ENCODE data around the gene NPDC1.
"Not testable (repeated sequence)": the region's sequence is repeated elsewhere in the genome, so short reads cannot be mapped to it uniquely, and the experiment has no call there.

NPDC1 gene

DNA sequence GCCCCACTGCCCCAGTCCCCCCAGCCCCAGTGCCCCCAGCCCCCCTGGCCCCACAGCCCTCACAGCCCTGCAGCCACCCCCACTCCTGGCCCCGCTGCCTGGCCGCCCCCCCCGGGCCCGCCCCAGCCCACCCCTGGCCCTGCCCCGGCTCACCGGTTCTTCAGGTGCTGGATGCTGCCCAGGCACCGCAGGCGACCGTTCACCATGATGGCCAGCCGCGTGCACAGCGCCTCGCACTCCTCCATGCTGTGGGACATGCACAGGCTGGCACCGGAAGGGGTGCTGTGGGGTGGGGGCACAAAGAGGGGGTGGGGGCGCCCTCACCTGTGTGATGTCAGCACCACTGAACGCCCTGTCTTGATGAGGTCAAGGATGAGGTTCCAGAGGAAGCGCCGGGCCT, 36.8 kb downstream of the NPDC1 start:
- no peak for FAIRE-seq

DNA sequence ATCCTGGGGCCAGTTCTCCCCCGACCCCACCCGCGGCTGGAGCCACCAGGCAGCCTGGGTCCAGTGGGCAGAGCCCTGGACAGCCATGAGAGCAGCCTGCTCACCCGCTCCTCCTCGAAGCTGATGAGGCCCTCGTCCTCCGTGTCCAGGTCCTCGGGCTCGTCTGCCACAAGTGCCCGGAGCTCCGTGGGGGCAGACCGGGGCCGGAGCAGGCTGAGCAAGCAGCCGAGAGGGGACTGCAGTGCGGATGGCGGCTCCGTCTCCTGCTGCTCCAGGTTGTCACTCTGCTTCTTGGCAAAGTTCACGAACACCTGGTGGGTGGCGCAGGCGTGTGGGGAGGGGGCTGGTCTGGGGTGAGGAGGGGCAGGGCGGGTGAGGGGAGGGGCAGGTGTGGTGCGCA, 37.7 kb downstream of the NPDC1 start:
- FAIRE-seq, result no peak

DNA sequence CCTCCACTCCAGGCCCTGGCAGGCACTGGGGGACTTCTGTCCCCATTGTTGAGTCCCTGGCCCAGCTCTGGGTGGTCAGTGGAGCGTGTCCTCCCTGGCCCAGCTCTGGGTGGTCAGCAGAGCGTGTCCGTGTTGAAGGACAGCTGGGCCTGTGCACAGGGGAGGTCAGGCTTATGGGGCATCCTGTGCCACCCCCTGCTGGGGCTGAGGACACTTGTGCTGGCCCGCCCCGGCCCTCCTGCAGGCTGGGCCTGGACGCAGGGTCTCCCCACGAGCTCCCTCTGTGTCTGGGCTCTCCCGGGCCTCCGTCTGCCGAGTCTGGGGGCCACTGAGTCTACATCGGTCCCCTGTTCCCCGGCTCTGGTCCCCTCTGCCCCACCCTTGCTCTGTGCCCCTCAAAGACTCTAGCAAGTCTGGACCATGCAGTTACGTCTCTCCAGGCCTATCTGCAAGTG, 38.1 kb downstream of the NPDC1 start:
- no peak for FAIRE-seq

DNA sequence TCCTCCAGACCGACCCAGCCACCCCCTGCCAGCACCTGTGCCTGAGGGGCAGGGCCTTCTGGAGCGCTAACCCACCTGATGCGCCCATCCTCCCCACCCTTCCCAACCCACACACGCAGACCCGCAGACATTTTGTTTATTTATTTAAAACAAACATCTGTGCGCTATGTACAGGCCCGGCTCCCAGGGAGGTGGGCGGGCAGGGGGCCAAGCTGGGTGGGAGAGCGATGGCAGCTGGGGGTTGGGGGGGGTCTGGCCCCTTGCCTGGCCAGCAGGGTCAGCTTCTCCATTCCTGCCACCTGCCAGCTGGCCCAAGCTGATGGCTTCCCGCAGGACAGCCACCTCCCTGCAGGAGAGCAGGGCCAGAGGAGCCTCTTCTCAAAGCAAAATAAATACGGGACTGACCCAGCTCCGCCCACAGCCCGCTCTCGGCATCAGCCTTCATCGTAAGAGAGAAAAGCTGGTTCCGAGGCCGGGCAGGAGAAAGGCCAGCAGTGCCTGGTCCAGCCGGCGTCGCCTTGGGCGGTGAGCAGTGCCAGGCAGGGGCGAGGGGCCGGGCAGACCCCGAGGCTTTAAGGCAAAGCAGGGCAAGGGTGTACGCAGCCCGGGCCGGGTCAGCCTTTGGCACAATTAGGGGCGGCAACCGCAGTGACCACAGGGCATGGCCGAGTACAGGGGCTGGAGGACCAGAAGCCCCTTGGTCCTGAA, 38.7 kb downstream of the NPDC1 start:
- no peak for FAIRE-seq

DNA sequence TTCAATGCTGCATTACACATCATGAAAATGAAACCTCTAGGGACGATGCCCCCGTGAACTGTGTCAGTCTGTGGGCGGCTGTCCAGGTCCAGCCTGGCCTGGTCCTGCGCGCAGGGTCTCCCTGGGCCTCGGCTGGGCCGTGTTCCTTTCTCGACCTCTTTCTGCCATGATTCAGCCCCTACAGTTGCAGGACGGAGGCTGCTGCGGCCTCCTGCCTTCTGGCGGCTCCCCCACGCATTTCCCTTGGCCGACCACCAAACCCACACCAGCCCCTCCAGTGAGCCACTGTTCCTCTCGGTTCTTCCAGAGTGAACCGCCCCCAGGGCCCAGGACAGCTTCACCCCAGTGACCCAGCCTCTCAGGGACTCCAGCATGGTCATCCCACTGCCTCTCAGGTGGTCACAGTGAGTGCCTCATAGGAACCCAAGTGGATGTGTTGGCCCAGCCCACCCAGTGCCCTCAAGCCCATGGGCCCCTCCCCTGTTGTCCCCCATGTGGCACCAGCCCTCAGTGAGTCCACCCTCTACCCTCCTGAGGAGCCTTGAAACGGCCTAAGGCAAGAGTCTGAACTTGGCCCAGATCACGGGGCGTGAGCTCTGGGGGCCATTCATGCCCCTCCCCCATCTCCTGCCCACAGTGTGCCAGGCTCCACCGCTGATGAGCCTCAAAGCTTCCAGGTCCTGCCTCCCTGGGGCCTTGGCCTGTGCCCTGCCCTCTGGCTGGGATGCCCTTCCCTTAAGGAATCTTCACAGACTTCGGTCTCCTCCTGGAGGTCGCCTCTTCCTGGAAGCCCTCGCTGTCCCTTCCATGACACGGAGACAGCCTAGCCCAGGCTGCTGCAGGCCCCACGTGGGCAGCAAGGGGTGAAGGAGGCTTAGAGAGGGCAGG, 39.6 kb downstream of the NPDC1 start:
- no peak for FAIRE-seq

DNA sequence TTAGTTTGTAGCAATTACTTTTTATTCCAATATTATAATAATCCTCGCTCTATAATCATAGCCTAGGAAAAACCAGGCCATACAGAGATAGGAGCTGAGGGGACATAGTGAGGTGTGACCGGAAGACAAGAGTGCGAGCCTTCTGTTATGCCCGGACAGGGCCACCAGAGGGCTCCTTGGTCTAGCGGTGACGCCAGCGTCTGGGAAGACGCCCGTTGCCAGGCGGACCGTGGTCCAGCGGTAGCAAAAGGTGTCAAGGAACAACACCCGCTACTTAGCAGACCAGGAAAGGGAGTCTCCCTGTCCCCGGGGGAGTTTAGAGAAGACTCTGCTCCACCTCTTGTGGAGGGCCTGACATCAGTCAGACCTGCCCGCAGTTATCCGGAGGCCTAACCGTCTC, 41.7 kb downstream of the NPDC1 start:
- not testable (repeated sequence) for FAIRE-seq

DNA sequence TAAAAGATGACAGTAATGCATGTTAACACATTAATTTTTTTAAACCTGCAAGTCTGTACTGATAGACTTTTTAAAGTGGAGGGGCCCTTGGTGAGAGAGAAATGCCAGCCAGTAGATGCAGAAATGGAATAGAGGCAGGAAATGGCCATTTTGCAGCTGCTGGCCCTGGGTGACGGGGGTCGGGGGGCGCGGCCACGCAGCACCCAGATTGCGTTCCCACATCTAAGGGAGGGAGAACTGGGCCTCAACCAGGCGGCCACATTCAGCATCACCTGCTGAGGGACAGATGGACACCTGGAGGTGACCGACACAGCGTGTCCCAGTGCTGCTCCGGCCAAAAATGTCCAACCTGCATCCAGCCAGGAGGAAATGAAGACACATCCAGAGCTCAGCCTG, 43.3 kb downstream of the NPDC1 start:
- FAIRE-seq, result no peak

DNA sequence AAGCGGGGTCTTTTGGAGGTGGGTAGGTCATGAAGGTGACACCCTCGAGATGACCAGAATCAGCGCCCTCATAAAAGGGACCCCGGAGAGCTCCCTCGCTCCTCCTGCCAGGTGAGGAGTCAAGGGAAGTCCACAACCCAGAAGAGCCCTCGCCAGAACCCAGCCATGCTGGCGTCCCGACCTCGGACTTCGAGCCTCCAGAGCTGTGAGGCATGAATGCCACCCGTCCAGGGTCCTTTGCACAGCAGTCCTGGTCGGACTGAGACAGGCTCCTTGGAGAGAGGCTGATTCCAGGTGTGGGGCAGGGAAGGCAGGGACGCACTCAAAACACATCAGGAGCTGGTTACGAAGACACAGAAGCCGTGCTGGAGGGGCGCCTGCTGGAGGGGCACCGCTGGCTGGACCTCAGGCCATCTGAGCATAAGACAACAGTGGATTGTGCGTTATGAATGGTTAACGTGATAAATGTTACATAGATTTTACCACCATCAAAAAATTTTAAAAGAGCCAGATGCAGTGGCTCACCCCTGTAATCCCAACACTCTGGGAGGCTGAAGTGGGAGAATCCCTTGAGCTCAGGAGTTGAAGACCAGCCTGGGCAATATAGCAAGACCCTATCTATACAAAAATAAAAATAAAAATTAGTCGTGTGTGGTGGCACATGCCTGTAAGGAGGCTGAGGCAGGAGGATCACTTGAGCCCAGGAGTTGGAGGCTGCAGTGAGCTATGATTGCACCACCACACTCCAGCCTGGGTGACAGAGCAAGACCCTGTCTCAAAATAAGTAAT, 43.9 kb downstream of the NPDC1 start:
- FAIRE-seq, result no peak

DNA sequence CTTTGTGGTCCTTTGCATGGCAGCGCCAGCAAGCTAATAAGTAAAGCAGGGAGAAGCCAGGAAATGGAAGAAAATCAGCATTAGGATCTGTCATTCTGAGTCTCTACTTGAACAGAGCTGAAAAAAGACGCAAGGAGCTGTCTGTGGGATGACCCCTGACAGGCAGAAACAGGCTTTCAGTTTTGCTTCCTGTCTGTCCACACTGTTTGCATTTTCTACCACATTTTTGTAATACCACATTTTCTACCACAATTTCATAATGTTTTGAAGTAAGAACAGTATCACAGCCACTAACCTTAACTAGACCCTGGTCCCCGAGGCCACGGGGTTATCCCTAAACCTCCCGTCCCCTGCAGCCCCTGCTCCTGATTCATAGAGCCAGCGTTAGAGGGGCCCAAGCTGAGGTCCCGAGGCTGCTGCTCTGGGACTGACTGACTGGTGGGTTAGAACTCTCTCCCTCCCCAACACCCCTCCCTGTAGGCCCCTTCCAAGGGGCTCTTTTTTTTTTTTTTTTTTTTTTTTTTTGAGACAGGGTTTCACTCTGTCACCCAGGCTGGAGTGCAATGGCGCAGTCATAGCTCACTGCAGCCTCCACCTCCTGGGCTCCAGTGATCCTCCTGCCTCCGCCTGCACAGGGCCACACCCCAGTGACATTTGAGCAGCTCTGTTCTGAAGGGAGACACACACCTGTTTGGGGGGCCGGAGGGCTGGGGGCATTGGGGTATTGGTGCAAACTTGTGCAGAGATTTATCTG, 45.6 kb downstream of the NPDC1 start:
- FAIRE-seq, result no peak

DNA sequence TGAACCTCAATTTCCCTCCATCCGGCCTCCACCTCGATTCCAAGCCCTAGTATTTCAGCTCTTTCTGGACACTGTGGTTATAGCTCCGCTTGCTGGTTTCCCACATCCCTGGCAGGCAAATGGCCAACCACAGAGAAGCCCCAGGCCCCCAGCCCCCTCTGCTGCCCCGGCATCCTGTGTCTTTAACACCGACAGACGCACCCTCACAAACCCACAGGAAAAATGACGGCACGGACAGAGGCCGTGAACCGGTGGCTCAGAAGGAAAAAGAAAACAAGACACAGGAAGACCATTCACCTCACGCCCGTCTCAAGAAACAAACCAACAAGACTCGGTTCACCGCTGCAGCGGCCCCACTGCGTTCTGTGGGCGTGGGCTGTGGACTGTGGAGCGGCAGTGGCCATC, 48.1 kb downstream of the NPDC1 start:
- FAIRE-seq, result no peak

DNA sequence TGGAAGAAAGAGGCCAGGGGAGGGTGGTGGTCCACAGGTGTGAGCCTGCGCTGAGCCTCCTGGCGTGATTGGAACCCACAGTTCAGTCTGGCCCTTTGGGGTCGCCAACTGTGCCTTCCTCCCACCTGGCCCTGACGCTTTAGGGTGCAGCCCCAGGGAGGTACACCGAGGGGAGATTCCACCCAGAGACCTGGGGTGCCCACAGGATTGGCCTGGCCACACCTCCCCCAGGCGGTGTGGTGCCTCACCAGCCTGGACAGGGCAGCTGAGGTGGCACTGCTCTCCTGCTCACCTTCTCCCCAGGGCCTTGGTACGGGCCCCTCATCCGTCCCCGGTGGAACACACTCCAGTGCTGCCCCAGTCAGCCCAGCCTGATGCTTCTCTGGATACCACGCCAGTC, 48.6 kb downstream of the NPDC1 start:
- FAIRE-seq, result no peak

DNA sequence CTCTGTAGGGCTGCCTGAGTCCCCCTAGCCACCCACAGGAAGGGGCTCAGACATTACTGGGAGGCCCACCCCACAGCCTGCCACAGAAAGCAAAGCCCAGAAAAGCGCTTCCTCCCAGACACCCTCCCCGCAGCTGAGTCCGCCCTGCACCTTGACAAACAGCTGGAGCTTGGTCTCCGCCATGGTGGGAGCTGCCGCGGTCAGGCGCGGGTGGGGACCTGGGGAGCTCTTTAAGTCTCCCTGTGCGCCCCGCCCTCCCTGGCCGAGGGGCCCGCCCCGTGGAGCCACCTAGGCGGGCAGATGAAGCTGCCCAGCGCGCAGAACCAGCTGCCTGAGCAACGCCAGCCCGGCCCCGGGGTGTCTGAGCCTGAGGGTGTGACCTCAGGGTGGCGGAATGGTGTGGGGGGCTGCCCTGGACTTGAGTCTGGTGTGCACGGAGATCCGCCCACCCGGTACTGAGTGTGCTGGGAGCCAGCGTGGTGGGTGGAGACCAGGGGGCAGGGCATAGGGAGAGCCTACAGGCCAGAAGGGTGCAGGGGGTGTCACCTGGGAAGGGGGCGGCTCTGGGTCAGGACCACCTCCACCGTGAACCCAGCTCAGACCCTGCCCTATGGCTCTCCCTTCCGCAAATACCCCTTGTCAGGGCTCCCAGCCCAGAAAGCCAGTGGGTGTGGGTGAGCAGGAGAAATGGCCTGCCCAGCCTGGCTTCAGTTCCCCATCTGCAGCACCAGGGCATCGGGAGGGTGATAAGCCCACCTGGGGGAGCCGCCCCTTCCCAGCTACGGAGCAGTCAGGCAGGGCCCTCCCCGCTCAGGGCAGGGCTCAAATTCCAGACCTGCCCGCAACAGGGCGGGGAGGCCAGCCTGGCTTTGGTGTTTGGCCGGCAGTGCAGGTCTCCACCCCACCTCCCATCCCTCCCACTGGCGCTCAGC, 49.4 kb downstream of the NPDC1 start, which contains the start of gene CLIC3:
CLIC3 (minus strand) TSS at position 208 of the 932 bp plus-strand sequence; CDS start at position 183, 25 bp downstream.
- no peak for FAIRE-seq

DNA sequence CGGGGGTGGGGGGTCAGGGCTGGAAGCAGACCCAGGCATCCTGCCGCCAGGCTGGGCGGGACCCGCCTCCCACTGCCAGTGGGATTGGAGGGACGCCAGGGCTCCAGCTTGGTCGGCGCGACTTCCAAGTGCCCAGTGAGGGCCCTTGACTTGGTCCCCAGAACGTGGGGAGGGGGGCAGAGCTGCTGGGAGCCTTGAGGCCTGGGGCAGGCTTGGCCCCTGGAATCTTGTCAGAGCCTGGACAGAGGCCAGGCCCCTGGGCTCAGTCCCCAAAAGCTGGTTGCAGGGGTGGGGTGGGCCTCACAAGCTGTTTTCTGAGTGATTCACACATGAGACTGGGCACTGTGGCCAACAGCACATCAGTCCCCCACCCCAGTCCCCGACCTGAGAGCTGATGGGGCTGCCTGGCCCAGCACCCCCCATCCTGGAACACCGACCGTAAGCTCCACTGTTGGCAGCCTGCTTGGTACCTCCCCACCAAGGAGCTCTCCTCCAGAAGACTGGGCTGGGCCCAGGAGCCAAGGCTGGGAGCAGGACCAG, 50.1 kb downstream of the NPDC1 start:
- no peak for FAIRE-seq

DNA sequence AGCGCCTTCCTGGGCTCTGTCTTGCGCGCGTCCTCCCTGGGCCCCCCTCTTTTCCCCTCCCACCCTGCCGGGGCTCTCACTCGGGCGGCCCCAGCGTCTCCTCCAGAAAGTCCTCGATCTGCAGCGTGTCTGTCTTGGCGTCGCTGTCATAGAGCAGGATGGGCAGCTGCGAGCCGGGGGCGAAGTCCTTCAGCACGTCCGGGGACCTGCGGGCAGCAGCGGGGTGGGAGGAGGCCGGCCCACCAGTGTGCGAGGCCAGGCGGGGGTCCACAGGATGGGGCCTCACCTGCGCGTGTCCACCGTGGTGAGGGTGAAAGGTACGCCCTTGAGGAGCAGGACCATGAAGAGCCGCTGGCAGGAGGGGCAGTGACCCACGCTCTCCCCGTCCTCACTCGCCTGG, 50.6 kb downstream of the NPDC1 start:
- FAIRE-seq, result no peak

DNA sequence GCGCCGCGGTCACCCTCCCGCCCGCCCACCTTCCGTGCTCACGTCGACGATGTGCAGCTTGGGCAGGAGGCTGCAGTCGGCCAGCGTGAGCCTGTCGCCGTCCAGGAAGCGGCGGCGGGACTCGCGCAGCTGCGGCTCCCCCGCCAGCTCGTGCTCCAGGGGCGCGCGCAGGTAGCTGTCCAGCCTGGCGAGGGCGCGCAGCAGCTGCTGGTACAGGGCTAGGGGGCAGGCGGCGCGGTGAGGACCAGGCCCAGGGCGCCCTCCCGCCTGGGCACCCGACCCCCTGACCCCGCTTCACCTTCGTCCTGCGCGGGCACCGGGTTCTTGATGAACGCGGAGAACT, 51.1 kb downstream of the NPDC1 start:
- FAIRE-seq, result no peak

DNA sequence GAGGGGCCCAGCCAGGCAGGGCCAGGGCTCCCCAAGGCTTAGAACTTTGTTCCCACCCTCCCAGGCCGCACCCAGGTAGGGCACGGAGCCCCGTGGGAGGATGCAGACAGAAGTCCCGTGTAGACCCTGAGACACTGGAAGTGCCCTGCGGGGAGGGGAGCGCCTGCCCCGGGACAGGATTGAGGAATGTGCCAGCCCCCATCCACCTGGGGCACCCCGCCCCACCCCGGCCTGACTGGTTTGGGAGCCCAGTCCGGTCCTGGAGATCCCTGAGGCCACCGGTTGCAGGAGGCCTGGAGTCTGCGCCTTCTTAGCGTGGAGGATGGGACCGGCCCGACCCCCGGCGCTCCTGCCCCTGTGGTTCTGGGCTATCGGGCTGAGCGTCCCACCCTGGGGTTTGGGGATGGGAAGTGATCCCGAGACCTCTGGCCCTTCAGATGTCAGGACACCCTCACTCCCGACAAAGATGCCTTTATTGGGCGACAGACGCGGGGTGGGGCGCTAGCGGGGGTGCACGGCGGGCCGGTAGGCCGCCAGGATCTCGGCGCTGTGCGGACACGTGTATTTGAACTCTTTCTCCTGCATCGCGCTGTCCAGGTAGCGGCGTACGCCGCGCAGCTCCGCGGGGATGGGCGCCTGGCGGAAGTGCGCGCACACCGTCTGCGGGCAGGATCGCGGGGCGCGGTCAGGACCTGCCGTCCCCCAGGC, 51.6 kb downstream of the NPDC1 start:
- FAIRE-seq, result no peak

DNA sequence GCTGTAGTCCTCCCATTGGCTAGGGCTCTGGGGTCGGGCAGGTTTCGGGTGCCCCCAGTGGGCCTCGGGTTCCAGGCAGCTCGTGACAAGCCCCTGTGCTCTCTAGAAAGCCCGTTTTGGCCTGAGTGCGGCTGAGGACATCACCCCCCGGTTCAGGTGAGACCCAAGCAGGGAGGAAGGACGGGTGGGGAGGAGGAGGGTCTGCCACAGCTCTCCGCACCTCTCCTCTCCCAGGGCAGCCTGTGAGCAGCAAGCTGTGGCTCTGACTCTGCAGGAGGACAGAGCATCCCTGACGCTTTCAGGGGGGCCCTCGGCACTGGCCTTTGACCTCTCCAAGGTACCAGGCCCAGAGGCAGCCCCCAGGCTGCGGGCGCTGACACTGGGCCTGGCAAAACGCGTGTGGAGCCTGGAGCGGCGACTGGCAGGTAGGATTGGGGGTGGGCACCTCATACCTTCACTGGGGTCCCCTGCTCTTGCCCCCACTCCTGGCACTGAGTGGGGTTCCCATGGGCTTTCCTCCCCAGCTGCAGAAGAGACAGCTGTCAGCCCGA, 53.1 kb downstream of the NPDC1 start:
- no peak for FAIRE-seq

DNA sequence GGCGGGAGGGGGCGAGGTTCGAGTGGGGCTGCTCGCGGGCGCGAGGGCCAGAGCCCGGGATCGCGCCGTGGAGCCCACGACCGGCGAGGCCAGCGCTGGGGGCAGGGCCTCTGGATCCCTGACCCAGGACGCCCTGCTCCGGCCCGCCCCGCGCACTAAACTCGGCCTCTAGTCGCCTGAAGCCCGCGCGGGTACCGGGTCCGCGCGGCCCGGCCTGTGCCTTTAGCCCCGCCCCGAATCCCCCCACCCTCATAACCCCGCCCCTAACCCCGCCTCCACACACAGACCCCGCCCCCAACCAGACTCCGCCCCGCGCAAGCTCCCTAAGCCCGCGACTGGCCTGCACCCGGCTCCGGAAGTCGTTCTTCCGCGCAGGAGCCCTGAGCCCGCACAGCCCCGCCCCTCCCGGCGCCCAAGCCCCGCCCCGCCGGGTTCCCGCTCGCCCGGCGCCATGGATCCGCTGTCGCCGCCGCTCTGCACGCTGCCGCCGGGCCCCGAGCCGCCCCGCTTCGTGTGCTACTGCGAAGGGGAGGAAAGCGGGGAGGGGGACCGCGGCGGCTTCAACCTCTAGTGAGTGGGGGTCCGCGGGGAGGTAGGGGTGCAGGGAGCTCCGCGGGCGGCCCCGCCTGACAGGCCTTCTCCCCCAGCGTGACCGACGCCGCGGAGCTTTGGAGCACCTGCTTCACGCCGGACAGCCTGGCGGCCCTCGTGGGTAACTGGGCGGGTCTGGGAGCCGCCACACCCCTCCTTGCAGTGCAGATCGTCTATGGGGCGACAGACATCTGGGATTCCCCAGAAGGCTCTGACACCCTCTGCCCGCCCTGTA, 53.8 kb downstream of the NPDC1 start, which contains the start of gene PAXX:
PAXX (plus strand) TSS at position 430 of the 826 bp plus-strand sequence; CDS start at position 452, 22 bp downstream.
- no peak for FAIRE-seq

All from G401.6 (cell line).